ENCODE results near the gene ARHGAP15. TPM values are rescaled to one million over a fixed set of nuclear protein-coding genes. Genes with fewer than 3 reads are reported as not detected.

Gene ARHGAP15
- polyA plus RNA-seq, 1 donor from 2014 or later: 0.30 TPM

DNA sequence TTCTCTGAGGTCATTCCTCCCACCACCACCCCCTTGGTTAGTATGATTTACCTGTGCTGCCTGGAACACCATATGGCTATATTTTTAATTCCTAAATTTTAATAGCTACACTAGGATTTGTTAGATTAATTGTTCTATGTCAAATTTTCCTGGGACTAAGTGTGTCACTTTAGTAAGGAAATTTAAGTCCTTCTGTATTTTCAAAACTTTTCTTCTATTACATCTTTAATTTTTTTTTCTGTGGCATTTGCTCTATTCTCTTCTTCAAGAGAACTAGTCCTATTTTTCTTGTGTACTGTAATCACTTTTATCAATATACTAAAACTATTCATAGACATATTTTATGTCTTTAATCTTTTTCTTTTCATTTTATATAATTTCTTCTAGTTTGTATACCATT, 456.9 kb downstream of the ARHGAP15 start:
- Histone ChIP-seq H4K20me1 (ENCODE audit: insufficient read depth) (no peaks in the 10 kb centered on the region), H3K27ac (ENCODE audit: low read length) (no peak overlapping the region), H3K9me2 (ENCODE audit: insufficient read depth, low read length) (no peaks in the 10 kb centered on the region), H3K79me2 (replicated peaks; ENCODE audit: insufficient read depth, low read length) (no peaks in the 10 kb centered on the region), H3K27me3 (ENCODE audit: insufficient read depth, low read depth, low read length) (no peaks in the 10 kb centered on the region), H2AFZ (ENCODE audit: low read depth, low read length) (no peak overlapping the region), H3K36me3 (ENCODE audit: insufficient read depth, low read length) (no peaks in the 10 kb centered on the region), H3K4me3 (ENCODE audit: low read length) (no peak overlapping the region), H3F3A (ENCODE audit: insufficient read depth, low read length, poor library complexity, severe bottlenecking) (no peaks in the 10 kb centered on the region), H3K9ac (ENCODE audit: low read length) (no peak overlapping the region), H3K9me3 (ENCODE audit: low read length) (no peaks in the 10 kb centered on the region), H3K4me2 (ENCODE audit: low read length) (no peak overlapping the region)
- no peak for TF ChIP-seq POLR2AphosphoS5 (IDR thresholded peaks at IDR 0.05)
- no peak for TF ChIP-seq TAF1 (IDR thresholded peaks at IDR 0.05; ENCODE audit: low read depth)
- TF ChIP-seq SMC3 (conservative IDR thresholded peaks at IDR 0.05; ENCODE audit: poor library complexity): no peak
- no peak for TF ChIP-seq EP300 (conservative IDR thresholded peaks at IDR 0.05; ENCODE audit: poor library complexity, severe bottlenecking)
- TF ChIP-seq, protein P1, sequence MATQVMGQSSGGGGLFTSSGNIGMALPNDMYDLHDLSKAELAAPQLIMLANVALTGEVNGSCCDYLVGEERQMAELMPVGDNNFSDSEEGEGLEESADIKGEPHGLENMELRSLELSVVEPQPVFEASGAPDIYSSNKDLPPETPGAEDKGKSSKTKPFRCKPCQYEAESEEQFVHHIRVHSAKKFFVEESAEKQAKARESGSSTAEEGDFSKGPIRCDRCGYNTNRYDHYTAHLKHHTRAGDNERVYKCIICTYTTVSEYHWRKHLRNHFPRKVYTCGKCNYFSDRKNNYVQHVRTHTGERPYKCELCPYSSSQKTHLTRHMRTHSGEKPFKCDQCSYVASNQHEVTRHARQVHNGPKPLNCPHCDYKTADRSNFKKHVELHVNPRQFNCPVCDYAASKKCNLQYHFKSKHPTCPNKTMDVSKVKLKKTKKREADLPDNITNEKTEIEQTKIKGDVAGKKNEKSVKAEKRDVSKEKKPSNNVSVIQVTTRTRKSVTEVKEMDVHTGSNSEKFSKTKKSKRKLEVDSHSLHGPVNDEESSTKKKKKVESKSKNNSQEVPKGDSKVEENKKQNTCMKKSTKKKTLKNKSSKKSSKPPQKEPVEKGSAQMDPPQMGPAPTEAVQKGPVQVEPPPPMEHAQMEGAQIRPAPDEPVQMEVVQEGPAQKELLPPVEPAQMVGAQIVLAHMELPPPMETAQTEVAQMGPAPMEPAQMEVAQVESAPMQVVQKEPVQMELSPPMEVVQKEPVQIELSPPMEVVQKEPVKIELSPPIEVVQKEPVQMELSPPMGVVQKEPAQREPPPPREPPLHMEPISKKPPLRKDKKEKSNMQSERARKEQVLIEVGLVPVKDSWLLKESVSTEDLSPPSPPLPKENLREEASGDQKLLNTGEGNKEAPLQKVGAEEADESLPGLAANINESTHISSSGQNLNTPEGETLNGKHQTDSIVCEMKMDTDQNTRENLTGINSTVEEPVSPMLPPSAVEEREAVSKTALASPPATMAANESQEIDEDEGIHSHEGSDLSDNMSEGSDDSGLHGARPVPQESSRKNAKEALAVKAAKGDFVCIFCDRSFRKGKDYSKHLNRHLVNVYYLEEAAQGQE (IDR thresholded peaks at IDR 0.05; ENCODE audit: borderline replicate concordance): no peak
- TF ChIP-seq EZH2 (IDR thresholded peaks at IDR 0.05; ENCODE audit: borderline replicate concordance, insufficient read depth, low read length, poor library complexity, severe bottlenecking): no peak
- no peak for TF ChIP-seq MXI1 (conservative IDR thresholded peaks at IDR 0.05; ENCODE audit: poor library complexity, severe bottlenecking)
- TF ChIP-seq RAD21 (conservative IDR thresholded peaks at IDR 0.05): no peak
- TF ChIP-seq, protein P2, sequence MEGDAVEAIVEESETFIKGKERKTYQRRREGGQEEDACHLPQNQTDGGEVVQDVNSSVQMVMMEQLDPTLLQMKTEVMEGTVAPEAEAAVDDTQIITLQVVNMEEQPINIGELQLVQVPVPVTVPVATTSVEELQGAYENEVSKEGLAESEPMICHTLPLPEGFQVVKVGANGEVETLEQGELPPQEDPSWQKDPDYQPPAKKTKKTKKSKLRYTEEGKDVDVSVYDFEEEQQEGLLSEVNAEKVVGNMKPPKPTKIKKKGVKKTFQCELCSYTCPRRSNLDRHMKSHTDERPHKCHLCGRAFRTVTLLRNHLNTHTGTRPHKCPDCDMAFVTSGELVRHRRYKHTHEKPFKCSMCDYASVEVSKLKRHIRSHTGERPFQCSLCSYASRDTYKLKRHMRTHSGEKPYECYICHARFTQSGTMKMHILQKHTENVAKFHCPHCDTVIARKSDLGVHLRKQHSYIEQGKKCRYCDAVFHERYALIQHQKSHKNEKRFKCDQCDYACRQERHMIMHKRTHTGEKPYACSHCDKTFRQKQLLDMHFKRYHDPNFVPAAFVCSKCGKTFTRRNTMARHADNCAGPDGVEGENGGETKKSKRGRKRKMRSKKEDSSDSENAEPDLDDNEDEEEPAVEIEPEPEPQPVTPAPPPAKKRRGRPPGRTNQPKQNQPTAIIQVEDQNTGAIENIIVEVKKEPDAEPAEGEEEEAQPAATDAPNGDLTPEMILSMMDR (IDR thresholded peaks at IDR 0.05; ENCODE audit: poor library complexity, severe bottlenecking): no peak

- Histone ChIP-seq H3K9ac (ENCODE audit: low read length) (no peak overlapping the region), H3K9me3 (ENCODE audit: low read length) (no peaks in the 10 kb centered on the region), H3K27ac (ENCODE audit: low read length) (no peak overlapping the region), H3K4me2 (ENCODE audit: low read length) (no peak overlapping the region), H3K36me3 (ENCODE audit: insufficient read depth, low read length) (no peaks in the 10 kb centered on the region), H3K9me2 (ENCODE audit: insufficient read depth, low read length) (no peaks in the 10 kb centered on the region), H3K27me3 (ENCODE audit: insufficient read depth, low read depth, low read length) (no peaks in the 10 kb centered on the region), H4K20me1 (ENCODE audit: insufficient read depth) (no peaks in the 10 kb centered on the region), H3F3A (ENCODE audit: insufficient read depth, low read length, poor library complexity, severe bottlenecking) (no peaks in the 10 kb centered on the region), H3K79me2 (replicated peaks; ENCODE audit: insufficient read depth, low read length) (no peaks in the 10 kb centered on the region), H3K4me3 (ENCODE audit: low read length) (no peak overlapping the region), H2AFZ (ENCODE audit: low read depth, low read length) (no peak overlapping the region)
- TF ChIP-seq TAF1 (IDR thresholded peaks at IDR 0.05; ENCODE audit: low read depth) (no peak), POLR2AphosphoS5 (IDR thresholded peaks at IDR 0.05) (no peak), SMC3 (conservative IDR thresholded peaks at IDR 0.05; ENCODE audit: poor library complexity) (no peak), EZH2 (IDR thresholded peaks at IDR 0.05; ENCODE audit: borderline replicate concordance, insufficient read depth, low read length, poor library complexity, severe bottlenecking) (no peak), RAD21 (conservative IDR thresholded peaks at IDR 0.05) (no peak), MXI1 (conservative IDR thresholded peaks at IDR 0.05; ENCODE audit: poor library complexity, severe bottlenecking) (no peak), EP300 (conservative IDR thresholded peaks at IDR 0.05; ENCODE audit: poor library complexity, severe bottlenecking) (no peak)
- TF ChIP-seq, protein P2 (IDR thresholded peaks at IDR 0.05; ENCODE audit: poor library complexity, severe bottlenecking): no peak
- TF ChIP-seq, protein P1 (IDR thresholded peaks at IDR 0.05; ENCODE audit: borderline replicate concordance): no peak
Observed at GRCh38 chr2:143588746-143589145, 459.5 kb downstream of the ARHGAP15 start.
